GM18508 (cell line): ENCODE data around the gene DUSP7.

Experiments used
- ATAC-seq: cut with Tn5 transposase; IDR thresholded peaks from one replicate; pipeline ENCODE4 v1.9.1; 2021; ENCODE audit warnings: moderate number of reproducible peaks; ENCODE audit not compliant: insufficient read depth, unreplicated experiment

DUSP7 gene, protein sequence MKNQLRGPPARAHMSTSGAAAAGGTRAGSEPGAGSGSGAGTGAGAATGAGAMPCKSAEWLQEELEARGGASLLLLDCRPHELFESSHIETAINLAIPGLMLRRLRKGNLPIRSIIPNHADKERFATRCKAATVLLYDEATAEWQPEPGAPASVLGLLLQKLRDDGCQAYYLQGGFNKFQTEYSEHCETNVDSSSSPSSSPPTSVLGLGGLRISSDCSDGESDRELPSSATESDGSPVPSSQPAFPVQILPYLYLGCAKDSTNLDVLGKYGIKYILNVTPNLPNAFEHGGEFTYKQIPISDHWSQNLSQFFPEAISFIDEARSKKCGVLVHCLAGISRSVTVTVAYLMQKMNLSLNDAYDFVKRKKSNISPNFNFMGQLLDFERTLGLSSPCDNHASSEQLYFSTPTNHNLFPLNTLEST

DNA sequence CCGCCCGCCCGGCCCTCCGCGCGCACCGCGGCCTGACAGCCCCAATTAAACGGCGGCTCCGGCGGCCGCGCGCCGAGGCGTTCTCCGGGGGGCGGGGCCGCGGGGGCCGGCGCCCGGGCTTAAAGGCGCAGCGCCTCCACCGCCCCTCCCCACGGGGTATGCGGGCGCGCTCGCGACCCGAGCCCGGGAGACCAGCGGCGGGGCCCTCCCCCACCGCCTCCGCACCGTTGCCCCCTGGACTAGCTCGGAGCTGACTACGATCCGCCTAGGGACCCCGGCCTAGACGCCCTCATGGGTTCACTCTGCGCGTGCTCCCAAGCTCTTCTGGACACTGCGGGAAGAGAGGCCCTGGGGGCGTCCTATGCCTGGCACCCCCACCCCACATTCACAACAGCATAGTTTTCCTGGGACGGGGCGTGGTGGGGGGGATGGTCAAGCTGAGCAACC is at the start of gene DUSP7:
Gene DUSP7 (minus strand): TSS at position 51 of the 447 bp plus-strand sequence. CDS start 205 bp downstream, outside the sequence.
- ATAC-seq: no peak

DNA sequence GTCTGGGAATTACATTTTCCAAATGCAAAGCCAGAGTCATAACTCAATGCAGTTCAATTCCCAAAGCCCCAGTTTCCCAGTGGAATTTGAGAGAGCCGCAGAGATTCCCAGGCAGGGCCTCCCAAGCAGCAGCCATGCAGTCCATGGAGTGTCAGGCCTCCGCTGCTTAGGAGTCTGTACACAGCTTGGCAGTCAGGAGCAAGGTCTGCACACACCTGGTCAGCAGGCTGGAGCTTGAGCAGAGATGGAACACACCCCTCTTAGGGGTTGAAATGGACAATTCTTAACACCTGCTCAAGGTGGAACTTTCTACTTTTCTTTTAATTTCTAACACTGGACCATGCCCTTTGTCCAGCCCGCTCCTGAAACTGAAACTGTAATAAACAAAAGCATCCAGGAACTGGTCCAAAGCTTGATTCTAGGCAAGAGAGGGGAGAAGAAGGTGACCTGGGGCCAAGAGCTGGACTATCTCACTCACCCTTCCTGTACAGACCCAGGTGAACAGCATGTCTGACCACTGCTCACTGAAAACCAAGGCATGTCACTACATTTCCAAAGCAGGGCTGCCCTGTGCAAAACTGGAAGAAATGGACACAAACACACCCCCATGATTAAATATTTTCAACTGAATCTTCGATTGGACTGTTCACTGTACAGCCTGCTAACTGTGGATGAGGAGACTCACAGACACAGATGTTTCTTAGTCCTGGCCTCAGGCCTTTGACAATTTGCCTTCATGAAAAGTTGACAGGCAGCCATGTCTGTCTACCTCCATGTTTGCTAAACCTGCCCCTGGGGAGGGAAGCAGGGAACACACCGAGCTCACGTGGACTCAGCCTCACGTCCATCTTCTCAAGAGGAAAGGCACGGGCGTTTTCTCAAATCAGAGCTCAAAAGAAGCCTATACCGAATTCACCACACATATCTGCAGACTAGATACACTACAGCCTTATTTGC is 48.6 kb upstream of the DUSP7 start:
- ATAC-seq: no peak

DNA sequence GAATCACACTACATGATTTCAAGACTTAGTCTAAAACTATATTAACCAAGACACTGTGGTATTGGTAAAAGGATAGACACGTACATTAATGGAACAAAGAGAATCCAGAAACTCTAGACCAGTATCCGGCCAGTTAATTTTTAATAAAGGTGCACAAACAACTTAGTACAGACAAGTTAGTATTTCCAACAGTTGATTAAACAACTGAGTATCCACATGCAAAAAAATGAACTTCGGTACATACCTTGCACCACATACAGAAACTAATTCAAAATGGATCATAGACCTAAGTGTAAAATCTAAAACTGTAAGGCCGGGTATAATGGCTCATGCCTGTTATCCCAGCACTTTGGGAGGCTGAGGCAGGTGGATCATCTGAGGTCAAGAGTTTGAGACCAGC is 46.6 kb upstream of the DUSP7 start:
- no peak for ATAC-seq

DNA sequence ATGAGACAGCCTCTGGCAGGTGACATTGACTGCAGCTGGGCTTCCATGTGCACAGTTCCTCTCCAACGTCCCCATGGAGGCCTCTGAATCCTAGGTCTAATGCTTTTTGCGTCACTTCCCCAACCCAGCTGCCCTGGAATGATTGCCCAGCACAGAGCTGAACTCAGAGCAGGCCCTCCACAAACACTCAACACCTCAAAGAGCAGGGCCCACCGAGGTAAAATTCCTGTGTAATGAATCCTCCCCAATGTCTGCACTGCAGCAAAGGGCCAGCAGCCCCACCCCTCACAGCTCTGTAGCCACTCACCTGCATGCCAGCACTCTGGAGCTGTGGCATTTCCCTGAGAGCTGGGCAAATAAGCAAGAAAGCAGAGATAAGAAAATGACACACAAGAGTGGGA is 42.6 kb upstream of the DUSP7 start:
- no peak for ATAC-seq

DNA sequence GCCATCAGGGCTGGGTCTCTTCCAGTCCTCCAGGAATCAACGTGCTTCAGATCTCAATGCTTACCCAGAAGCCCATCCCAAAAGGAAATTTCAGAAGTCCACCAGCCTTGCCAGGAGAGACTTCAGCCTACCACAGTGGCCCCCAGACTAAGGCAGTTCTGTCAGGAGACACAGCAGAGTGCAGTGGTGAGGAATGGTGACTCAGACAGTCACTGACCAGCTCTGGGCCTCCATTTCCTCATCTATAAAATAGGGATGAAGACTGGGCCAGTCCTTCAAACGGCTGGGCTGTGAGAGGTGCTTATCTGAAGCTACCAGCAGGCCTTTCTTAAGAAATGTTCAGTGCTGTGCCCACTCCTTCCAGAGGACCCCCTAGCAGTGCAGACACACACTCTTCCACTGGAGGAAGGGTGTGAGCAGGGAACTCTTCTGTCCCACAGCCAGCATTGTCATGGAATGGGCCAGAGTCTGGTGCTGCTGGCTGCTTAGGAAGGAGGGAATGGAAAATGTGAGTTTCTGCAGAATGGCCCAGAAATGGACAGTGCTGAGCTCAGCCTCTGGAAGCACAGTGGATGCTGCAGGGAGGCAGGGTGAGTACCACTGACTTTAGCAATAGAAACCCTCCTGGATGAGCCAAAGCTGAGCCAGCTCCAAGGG is 41.6 kb upstream of the DUSP7 start:
- no peak for ATAC-seq

DNA sequence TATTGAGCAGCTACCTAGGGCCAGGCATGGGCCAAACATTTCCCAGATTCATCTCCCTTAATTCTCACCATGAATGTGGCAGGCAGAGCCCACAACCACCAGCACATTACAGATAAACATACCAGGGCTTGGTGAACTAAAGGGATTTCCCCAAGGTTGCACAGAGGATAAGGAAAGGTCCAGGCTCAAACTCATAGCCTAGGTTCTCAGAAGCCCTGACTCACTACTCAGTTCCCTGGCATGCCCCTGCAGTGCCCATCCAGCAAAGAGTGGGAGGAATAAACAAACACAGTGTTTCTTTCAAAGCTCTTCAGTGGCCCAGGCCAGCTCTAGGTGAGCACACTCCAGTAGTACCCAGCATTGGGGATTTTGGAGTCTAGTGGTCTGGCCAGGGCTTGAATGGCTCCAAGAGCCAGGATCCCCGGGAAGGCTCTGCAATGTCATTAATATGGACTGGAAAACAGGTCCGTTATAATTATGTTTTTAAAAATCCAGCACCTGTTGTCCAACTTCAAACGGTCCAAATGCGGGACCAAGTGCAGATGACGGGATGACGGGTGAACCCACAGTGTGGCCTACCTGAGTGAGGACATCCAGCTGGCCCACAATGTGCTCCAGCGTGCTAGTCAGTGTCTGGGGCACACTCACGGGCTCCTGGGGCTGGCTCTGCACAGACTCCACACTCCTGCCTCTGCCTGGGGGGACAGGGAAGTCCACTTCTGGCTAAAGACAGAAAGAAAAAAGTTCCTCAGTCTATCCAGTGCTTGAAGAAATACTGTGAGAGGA is 39.8 kb upstream of the DUSP7 start:
- no peak for ATAC-seq

DNA sequence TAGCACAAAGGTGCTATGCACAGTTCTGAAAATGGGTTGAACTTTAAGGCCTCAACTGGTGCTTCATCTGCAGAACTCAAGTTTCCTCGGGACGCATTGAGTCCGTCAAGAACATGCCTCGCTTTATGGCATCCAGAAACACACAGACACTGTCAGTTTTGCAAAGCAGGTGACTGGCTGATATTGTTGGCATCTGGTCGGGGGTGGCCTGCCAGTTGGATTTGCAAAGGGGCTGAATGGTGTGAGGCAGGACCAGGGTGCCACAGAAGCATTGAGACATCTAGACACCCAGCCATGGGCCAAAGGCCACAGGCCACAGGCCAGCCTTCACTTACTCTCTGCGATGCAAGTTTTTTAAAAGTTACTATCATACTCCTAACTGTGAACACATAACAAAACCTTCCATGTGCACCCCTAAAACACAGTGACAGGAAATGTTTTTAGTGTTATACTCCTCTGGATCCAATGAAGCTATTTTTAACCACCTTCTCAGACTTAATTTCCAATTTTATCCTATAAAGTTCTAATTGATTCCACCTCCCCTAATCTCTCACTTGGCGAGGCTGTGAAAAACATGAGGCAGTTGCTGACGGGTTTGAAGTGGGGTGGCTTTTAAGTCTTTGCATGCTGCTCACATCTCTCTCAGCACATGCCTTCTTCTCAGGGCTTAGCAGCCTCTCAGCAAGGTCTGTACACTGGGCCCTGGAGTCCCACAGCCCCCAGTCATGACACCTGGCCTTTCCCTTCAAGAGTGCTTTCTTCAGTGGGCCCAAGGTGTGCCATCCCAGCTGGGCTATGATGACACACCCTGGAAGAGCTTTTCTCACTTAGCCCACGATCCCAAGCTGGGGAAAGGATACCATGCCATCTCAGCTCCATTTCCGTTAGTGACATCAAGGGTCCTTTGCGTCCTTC is 38.5 kb upstream of the DUSP7 start:
- no peak for ATAC-seq

DNA sequence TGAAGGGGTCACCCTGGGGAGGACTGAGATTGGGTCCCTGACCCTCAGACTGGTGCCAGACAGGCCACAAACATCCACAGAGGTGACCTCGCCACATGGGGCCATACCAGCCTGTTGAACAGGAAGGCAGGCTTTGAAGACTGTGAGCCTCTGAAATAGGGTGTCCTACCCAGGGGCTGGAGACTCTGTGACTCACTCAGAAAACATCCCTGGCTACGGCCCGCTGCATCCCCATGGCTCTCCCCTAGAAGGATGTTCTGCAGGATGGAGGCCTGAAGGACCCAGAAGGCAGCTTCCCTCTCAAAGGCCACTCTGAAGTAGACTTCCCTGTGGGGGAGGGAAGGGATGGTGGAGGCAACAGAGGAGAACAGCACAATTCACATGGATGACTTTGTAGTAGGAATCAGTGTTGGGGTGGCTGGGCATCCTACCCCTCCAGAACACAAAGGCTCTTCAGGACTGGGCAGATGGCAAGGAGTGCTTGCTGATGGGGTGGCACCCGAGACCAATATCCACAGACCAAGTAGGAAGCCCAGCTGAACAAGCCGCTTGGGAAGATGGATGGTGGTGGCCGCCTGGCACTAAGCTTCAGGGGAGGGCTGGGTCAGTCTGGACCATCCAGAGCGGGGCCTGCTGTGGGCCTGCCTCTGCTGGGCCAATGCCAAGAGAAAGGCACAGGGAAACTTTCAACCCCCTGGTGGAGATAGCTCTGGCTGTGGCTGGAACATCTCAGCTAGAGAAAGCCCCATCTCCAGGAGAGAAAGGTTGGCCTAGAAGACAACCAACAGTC is 37.6 kb upstream of the DUSP7 start:
- no peak for ATAC-seq

DNA sequence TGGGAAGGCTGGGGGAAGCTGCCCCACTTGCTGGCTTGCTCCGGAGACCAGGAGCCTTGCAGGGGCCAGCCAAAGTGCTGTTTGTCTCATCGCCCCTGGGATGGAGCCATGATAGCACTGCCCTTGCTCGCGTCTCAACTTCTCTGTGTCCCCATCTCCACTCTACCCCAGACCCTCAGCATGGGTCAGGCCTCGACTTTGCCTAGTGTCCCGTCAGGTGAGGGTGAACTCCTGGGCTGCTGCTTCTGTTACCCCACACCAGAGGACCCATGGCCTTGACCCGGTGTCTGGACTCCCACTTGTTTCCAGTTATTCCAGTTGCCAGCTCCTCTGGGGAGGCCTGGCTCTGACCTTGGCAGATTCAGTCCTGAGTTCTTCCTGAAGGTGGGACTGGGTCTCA is 36.5 kb upstream of the DUSP7 start:
- no peak for ATAC-seq

DNA sequence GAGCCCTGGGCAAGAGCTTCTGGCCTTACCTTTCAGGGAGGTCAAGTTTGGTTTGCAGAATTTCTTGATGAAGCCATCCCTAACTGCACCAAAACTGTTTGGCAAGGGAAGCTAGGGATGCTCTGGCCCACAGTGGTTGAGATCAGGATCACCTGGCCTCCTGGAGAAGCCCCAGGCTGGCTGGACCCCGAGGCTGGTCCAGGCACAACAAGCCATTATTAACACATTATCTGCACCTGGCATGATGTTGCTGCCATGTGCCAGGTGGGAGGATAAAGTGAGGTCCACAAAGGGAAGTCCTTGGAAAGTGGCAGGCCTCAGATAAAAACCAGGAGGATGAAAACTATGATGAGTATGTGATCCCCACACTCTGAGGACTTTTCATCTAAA is 35.9 kb upstream of the DUSP7 start:
- no peak for ATAC-seq

DNA sequence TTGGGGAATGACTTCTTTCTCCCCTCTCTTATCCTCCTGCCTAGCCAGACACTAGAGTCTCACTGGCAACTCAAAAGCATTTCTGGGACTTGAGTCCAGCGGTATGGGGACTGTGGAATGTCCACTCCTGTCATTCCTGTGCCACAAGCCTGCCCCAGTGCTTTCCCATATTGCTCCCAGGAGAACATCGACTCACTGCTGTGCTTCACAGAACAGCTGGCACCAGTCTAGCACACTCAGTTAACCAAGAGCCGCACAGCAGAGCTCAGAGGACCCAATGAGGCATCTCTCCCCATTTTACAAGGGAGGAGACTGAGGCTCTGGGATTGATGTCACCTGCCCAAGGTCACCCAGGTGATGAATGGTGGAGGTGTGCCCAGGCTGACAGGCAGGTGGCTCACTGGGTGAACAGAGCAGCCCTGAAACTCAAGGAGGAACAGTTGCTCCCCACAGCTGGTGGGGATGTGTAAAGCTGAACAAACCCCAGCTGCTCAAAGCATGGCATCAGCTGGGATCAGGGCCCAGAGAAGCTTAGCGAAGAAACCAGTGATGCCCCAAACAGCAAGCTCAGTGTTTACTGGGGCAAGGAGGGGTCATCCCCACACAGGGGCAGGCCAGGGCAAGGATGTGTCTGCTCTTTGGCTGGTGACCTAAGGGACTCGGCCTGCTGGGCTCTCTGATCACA is 35.4 kb upstream of the DUSP7 start:
- no peak for ATAC-seq

DNA sequence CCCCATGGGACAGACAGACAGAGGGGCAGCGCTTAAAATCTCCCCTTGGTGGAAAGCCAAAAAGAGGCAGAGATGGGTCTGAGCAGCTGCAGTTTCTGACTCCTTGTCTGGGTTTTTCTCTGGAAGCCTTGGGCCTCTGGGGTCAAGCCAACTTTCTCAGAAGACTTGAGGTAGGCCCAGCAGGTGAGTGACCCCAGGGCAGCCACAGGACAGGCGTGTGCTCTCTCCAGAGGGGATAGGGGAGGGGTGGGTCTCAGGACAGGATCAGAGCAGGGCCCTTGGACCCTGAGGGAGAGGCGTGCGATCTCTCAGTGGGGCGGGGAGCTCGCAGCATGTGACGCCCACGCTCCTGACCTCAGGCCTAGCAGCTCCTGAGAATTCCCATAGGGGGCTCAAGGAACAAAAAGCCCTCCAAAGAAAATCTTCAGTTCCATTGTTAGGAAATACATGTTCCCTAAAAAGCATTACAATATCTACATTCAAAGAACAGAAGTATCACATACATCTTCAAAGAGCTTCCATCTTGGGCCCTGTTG is 34.6 kb upstream of the DUSP7 start:
- no peak for ATAC-seq

DNA sequence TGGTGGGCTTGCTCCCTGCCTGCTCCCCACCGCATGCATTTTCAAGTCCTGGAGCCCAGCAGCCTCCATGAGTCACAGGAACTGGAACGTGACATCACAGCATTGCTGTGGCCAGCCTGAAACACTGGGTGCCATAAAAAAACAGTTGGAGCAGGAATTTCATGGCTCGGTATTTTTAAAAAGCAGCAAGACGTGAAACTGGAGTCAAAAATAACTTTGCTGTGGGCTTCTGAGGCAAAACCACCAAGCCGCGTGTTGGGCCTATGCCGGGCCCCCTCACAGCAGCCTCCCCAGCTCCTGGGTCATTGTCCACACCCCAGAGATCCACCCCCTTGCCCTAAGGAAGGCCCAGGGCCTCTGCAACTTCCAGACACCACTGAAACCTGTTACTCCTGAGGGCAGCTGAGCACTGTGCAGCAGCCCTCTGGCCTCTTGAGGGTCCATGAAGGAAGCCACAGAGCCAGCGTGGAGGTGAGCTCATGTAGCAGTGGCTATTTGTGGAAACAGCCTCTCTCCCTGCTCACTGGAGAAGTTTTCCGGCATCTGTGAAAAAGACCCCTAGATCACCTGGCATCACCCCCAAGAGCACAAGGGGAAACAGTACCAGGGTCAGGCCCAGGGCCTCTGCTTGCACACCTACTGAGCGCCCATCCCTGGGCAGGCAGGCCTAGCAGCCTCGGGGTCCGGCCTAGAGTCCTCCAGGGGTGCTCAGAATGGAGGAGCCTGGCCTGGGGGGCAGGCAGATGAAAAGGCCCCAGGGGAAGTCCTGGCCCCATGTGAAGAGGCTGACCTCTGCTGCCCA is 34.0 kb upstream of the DUSP7 start:
- no peak for ATAC-seq

DNA sequence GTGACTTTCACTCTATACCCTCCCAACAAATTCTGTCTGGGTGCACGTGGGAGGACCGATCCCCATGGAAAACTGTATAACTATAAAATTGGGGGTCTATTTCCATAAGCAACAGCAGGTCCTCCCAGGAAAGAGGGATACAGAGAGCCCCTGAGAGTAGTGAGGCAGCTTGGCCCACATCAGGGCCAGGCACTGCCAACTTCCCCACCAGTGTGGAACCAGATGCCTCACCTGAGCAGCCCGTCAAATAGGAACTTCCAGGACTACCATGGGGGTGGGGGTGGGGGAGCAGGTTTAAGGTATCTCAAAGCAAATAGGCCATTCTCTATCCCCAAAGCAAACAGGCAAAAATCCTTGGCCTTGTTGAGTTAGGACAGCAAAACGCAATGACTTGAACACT is 33.3 kb upstream of the DUSP7 start:
- ATAC-seq: no peak

DNA sequence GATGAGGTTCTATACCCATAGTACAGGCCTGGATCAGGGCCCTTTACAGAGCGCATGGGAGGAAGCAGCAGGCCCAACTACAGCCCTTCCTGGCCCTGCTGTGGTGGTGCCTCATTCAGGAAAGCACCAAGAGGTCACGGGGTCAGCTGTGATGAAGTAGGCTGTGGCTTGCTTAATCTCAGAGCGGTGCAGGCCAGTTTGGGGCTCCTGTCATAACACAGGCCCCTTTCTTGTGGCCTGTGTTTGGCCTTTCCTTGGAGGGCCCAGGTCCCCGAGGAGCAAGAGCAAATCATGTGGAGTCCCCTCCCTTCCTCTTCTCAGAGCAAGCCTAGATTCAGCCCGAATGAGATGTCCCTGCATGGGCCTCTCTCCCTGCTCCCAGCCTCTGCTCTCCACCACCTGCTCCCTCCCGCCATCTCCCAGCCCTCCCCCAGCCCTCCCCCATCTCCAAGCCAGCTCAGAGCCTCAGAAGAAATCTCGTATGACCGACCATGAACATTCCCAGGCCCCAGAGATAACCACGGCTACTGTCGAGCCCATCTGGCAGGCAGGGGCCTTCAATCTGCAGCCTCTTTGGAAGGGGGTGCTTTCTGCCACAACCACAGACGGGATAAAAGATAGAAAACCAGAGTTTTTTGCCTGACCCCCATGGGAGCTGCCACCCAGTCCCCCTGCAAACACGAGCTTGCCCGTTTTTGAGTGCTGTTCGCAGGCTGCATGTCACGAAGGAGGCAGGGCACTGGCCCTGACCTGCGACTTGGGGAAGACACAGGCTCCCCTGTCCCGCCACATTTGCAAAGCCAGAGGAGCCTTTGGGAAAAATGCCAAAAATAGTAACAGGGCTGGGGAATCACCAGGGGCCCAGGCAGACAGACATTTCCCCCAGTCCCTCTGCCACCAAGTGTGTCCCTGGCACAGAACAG is 32.3 kb upstream of the DUSP7 start:
- ATAC-seq: no peak

DNA sequence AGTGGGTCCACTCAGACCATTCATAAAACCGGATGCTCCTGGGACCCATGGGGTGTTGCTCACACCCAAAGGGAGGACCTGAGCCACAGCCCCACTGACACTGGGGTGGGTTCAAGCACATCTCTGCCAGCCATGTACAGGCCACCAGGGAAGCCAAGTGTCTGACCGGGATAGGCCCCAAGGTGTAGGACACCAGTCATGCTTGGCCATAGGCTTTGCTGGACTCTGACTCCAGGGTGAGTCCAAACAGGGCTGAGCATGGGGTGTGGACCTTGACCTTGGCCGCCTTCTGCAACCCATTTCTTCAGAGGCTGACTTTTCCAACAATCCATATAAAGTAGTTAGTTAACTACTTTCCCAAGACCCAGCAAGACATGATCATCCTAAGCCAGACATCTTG is 31.4 kb upstream of the DUSP7 start:
- no peak for ATAC-seq
